Brain microvascular endothelial cell (primary cell): Measurements from ENCODE around the gene DCAF11.

ENCODE experiments used
- DNase-seq: peaks from one replicate; pipeline ENCODE4 v3.0.0-alpha.2; 2020
- H3K27ac ChIP-seq: fragments of 250-450 bp; sonication (Bioruptor Pico); 2 replicates; pipeline ENCODE4 v1.5.1; 2020; ENCODE audit warnings: mild to moderate bottlenecking, moderate library complexity
- H3K27me3 ChIP-seq: fragments of 250-450 bp; sonication (Bioruptor Pico); replicated peaks from 2 replicates; pipeline ENCODE4 v1.5.1; 2020; ENCODE audit warnings: mild to moderate bottlenecking
- H3K36me3 ChIP-seq: fragments of 250-450 bp; sonication (Bioruptor Pico); replicated peaks from 2 replicates; pipeline ENCODE4 v1.5.1; 2020; ENCODE audit warnings: mild to moderate bottlenecking
- H3K4me3 ChIP-seq: 2 replicates; pipeline ENCODE4 v1.5.1; 2011; ENCODE audit warnings: low read depth, mild to moderate bottlenecking, control low read depth, low read length, moderate library complexity
- in situ Hi-C: cut with HindIII; loops from 2 replicates; pipeline ENCODE4 v1.10.0; 2017; ENCODE audit warnings: low sequenced_read_pairs, low pct_ligation_motif_present
- TF ChIP-seq, protein P1 (sequence below): IDR thresholded peaks from 2 replicates; pipeline ENCODE4 v1.5.1; 2011; ENCODE audit warnings: low read depth, mild to moderate bottlenecking, moderate library complexity, low read length, control low read depth, inconsistent platforms; ENCODE audit errors: missing control alignments

Gene DCAF11

DNA sequence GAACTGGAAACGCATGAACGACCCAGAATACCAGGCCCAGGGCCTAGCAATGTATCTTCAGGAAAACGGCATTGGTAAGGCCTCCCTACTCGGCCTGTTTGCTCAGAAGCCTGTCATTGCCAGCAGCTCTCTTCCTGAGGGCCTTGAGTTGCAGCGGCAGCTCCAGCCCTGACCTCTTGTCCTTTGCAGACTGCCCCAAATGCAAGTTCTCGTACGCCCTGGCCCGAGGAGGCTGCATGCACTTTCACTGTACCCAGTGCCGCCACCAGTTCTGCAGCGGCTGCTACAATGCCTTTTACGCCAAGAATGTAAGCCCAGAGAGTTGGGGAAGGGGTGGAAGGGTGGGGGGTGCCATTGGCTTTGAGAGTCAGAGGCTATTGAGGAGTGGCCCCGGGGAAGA lies 42.8 kb downstream of the DCAF11 start:
- H3K4me3 ChIP-seq = no peak overlapping the region
- no peak overlapping the region for H3K27ac ChIP-seq
- in situ Hi-C loops = no loop called here
- H3K27me3 ChIP-seq = no peaks in the 10 kb centered on the region
- DNase-seq = no peak
- TF ChIP-seq, protein P1, sequence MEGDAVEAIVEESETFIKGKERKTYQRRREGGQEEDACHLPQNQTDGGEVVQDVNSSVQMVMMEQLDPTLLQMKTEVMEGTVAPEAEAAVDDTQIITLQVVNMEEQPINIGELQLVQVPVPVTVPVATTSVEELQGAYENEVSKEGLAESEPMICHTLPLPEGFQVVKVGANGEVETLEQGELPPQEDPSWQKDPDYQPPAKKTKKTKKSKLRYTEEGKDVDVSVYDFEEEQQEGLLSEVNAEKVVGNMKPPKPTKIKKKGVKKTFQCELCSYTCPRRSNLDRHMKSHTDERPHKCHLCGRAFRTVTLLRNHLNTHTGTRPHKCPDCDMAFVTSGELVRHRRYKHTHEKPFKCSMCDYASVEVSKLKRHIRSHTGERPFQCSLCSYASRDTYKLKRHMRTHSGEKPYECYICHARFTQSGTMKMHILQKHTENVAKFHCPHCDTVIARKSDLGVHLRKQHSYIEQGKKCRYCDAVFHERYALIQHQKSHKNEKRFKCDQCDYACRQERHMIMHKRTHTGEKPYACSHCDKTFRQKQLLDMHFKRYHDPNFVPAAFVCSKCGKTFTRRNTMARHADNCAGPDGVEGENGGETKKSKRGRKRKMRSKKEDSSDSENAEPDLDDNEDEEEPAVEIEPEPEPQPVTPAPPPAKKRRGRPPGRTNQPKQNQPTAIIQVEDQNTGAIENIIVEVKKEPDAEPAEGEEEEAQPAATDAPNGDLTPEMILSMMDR = no peak
- H3K36me3 ChIP-seq = peaks cover 58% of the 10 kb centered on the region

DNA sequence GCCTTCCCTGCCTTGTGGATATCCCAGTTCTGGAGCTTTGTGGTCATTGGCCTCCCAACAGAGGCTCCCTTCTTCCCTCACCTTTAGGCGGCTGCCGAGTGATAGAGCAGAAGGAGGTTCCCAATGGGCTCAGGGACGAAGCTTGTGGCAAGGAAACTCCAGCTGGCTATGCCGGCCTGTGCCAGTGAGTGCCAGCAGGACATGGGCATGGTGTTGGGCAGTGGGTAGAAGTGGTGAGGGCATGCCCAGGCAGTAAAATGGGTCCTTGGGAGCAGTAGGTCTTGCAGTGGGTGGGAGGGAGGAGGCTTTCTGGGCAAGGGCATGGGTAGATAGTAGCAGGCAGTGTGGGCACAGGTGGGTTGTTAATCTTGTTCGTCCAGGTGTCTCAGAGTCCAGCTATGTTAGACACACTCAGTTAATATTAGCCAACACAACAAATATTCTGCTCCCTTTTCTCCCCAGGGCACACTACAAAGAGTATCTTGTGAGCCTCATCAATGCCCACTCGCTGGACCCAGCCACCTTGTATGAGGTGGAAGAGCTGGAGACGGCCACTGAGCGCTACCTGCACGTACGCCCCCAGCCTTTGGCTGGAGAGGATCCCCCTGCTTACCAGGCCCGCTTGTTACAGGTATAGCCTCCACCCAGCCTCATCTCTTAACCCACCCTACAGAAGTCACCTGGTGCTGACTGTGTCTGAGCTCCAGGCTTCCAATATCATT lies 45.4 kb downstream of the DCAF11 start:
- DNase-seq = no peak
- Histone ChIP-seq H3K36me3 (peaks cover 70% of the 10 kb centered on the region), H3K27ac (no peak overlapping the region), H3K27me3 (no peaks in the 10 kb centered on the region), H3K4me3 (no peak overlapping the region)
- in situ Hi-C loops = no loop called here
- TF ChIP-seq, protein P1 = no peak

DNA sequence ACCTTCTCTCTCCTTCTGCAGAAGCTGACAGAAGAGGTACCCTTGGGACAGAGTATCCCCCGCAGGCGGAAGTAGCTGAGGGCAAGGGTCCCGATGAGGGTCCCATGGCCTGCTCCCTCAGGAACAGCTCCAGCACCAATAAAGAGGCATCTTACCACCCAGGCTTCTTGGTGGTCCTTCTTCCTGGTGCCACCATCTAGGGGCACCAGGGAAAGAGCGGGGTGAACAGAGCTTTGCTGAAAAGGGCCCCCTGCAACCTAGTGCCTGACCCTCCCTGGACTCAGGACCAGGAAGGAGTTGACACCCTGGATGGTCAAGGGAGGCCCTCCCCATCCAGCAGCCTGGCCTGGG lies 45.9 kb downstream of the DCAF11 start:
- Histone ChIP-seq H3K4me3 (no peak overlapping the region), H3K36me3 (peaks cover 70% of the 10 kb centered on the region), H3K27ac (no peak overlapping the region), H3K27me3 (no peaks in the 10 kb centered on the region)
- TF ChIP-seq, protein P1 = no peak
- no peak for DNase-seq
- in situ Hi-C loops = no loop called here

DNA sequence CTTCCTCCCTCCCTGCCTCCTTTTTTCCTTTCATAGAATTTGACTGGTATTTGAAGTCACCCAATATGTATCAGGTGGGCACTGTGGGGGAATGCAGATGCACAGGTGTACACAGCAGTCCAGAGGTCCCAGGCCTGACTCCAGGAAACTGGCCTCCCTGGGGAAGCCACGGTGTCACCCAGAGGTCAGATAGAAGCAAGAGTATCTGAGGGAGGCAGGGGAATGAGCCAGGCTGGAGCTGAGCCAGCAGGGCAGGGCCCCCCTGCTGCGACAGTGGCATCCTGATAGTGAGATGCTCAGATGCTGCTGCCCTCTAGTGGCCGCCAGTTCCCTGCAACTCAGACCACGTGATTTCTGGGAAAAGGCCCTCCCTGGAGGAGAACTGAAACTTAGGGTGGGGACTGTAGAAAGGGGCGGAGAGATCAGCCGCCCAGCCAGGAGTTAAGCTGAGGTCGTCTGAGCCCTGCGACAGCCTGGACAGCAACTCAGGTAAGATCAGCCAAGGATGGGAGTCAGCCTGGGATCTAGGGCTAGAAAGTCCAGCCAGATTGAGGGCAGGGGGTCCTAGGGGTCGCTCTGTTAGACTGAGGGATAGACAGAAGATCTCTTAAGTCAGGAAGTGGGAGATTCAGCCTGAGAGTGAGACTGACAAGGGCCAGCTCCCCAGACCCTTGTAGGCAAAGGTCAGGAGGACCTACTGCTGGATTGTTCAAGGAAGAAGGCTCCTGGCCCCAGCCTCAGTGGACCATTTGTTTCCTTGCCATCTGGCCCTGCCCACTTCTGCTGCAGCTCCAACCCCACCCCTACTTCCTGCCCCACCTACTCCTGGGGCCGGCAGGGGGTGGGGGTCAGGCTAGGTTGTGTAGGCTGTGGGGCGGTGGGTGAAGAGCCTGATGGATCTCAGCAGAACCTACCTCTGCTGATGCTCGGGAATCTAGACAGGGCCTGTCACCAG lies 46.5 kb downstream of the DCAF11 start, which contains the start of gene IRF9:
Gene IRF9 (plus strand): TSS at position 416 of the 955 bp plus-strand sequence. CDS start 880 bp downstream, outside the sequence.
- TF ChIP-seq, protein P1 = peak; percentile 94
- peak; percentile 94 for DNase-seq
- Histone ChIP-seq H3K4me3 (peak within 1 kb of the TSS; percentile 79), H3K27me3 (no peaks in the 10 kb centered on the region), H3K36me3 (peaks cover 70% of the 10 kb centered on the region), H3K27ac (peak within 1 kb of the TSS; percentile 88)
- in situ Hi-C loops = no loop called here

DNA sequence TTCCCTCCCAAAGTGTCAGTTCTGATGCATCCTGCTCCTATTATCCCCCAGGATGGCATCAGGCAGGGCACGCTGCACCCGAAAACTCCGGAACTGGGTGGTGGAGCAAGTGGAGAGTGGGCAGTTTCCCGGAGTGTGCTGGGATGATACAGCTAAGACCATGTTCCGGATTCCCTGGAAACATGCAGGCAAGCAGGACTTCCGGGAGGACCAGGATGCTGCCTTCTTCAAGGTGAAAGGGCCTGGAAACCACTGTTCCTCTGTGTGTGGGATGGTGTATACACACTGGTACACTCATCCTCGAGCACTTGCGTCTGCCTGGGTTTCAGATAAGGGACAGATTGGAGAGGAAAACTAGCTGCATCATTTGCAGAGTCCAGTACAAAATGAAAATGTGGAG lies 47.5 kb downstream of the DCAF11 start:
- Histone ChIP-seq H3K36me3 (peaks cover 71% of the 10 kb centered on the region), H3K27ac (no peak overlapping the region), H3K27me3 (no peaks in the 10 kb centered on the region), H3K4me3 (peak overlapping the region; percentile 79)
- DNase-seq = peak; percentile 37
- TF ChIP-seq, protein P1 = no peak
- in situ Hi-C loops = no loop called here
